HuH-7 (cell line): ENCODE data around the gene STPG3.
A peak's percentile ranks its signal among the peaks of the same experiment; 100 is the strongest.

Experiments
- DNase-seq: peaks from one replicate; pipeline ENCODE4 v3.0.0; 2011; ENCODE audit warnings: low spot score

STPG3 gene

GRCh38 chr9:137302449-137303150 lies 51.5 kb downstream of the STPG3 start:
- DNase-seq = peak; percentile 97
